ENCODE data around the gene FCHO2.

FCHO2 gene

DNA sequence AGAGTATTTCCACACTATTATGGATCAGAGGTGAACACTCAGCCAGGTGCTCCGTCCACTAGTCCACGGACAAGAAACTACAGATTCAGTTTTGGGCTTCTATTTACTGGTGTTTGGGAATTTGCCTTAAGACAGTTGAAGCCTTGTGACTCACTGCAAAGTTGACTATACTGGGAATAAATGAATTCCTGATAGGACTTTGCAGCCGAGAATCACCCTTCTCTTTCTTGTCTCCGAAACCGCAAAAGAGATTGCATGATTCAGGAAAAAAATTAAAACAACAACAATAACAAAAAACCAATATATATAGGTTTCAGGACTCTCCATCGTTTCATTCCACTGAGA lies 165.2 kb downstream of the FCHO2 start:
- TF ChIP-seq, protein P1, sequence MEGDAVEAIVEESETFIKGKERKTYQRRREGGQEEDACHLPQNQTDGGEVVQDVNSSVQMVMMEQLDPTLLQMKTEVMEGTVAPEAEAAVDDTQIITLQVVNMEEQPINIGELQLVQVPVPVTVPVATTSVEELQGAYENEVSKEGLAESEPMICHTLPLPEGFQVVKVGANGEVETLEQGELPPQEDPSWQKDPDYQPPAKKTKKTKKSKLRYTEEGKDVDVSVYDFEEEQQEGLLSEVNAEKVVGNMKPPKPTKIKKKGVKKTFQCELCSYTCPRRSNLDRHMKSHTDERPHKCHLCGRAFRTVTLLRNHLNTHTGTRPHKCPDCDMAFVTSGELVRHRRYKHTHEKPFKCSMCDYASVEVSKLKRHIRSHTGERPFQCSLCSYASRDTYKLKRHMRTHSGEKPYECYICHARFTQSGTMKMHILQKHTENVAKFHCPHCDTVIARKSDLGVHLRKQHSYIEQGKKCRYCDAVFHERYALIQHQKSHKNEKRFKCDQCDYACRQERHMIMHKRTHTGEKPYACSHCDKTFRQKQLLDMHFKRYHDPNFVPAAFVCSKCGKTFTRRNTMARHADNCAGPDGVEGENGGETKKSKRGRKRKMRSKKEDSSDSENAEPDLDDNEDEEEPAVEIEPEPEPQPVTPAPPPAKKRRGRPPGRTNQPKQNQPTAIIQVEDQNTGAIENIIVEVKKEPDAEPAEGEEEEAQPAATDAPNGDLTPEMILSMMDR (conservative IDR thresholded peaks at IDR 0.05; ENCODE audit: control insufficient read depth, insufficient read depth, low read depth, low read length) = no peak
- H3K4me3 ChIP-seq (ENCODE audit: control insufficient read depth, low read depth, low read length) = peak overlapping the region; percentile 70
- DNase-seq (ENCODE audit: low read depth) = peak; percentile 49

DNA sequence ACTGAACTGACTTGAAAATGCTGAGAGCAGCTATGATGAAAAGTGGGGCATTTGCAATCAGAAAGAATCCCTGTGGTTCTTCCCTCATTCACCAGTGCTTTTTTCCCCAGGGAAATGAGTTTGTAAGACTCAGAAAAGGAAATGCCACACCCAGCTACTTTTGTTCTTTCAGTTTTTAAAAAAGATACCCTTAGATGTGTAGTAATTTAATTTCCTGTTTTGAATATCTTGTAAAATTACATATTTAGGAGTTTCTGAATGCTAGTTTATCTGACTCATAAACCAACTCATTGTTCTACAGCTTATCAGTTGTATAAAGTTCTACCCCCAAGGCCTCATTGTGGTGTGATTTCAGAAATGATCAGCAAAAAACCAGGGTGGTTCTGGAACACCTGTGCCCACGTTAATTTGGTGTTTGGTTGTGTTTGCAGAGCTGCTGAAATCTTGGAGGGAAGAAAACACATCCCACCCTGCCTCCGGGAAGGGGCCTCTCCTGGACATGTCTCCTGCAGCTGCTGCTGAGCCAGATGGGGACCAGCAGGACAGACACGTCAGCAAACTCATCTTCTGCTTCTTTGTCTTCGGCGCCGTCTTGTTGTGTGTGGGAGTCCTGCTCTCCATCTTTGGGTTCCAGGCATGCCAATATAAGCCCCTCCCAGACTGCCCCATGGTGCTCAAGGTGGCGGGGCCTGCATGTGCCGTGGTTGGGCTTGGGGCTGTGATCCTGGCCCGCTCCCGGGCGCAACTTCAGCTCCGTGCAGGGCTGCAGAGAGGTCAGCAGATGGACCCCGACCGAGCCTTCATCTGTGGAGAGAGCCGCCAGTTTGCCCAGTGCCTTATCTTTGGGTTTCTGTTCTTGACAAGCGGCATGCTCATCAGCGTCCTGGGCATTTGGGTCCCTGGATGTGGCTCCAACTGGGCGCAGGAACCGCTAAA lies 167.3 kb downstream of the FCHO2 start:
- H3K4me3 ChIP-seq (ENCODE audit: control insufficient read depth, low read depth, low read length) = no peak overlapping the region
- peak; percentile 77 for DNase-seq (ENCODE audit: low read depth)
- TF ChIP-seq, protein P1 (conservative IDR thresholded peaks at IDR 0.05; ENCODE audit: control insufficient read depth, insufficient read depth, low read depth, low read length) = no peak

DNA sequence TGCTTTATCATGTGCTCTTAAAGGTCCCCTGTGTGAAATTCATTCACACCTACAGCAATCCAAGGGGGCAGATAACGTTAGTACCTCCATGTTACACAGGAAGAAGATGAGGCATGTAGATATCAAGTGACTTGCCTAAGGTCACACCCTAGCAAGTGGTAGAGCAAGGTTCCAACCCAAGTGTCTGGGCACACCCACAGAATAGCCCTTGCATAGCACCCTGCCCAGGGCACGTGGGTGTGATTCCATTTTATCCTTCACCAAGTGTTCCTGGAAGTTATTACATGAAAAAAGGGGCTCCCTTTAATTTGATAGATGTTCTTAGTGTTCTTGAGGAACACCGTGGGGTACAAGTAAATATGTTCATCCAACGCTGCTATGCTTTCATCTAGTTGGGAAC lies 169.4 kb downstream of the FCHO2 start:
- TF ChIP-seq, protein P1 (conservative IDR thresholded peaks at IDR 0.05; ENCODE audit: control insufficient read depth, insufficient read depth, low read depth, low read length) = no peak
- DNase-seq (ENCODE audit: low read depth) = no peak
- no peak overlapping the region for H3K4me3 ChIP-seq (ENCODE audit: control insufficient read depth, low read depth, low read length)

DNA sequence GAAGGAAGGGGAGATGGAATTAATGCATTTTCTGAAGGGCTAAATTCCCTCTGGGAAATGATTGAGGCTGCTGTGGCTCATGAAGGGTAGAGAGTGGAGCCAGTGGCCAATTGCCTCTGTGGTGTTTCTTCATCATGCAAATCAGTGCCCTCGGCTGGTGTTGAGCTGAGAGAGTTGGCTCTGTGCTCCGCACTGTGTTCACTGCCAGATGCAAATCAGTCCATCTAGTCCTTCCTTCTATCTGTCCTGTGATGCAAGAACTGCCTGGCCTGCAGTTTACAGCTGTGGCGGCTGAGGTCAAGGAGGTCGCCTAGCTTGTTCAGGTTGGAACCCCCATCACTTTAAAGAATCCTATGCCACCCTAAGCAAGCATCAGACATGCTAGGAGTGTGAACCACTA lies 170.5 kb downstream of the FCHO2 start:
- no peak overlapping the region for H3K4me3 ChIP-seq (ENCODE audit: control insufficient read depth, low read depth, low read length)
- TF ChIP-seq, protein P1 (conservative IDR thresholded peaks at IDR 0.05; ENCODE audit: control insufficient read depth, insufficient read depth, low read depth, low read length) = no peak
- DNase-seq (ENCODE audit: low read depth) = no peak

DNA sequence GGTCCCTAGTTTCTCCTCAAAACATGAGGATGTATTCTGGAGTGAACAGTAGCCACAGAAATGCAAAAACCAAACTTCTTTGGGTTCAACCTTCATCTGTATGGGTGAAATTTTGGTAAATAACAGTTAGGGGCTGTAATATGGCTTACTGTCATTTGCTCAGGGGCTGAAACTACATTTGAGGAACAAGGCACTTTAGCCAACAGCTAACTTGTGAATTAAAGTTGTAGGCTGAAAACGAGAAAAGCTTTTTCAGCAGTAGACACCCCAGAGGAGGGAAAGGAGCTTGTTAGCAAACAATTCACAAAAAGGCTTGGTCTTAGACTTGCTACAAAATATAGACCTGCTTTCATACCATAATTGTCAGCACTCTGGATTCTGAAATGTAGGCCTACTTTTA lies 171.1 kb downstream of the FCHO2 start:
- H3K4me3 ChIP-seq (ENCODE audit: control insufficient read depth, low read depth, low read length) = no peak overlapping the region
- DNase-seq (ENCODE audit: low read depth) = no peak
- TF ChIP-seq, protein P1 (conservative IDR thresholded peaks at IDR 0.05; ENCODE audit: control insufficient read depth, insufficient read depth, low read depth, low read length) = no peak

DNA sequence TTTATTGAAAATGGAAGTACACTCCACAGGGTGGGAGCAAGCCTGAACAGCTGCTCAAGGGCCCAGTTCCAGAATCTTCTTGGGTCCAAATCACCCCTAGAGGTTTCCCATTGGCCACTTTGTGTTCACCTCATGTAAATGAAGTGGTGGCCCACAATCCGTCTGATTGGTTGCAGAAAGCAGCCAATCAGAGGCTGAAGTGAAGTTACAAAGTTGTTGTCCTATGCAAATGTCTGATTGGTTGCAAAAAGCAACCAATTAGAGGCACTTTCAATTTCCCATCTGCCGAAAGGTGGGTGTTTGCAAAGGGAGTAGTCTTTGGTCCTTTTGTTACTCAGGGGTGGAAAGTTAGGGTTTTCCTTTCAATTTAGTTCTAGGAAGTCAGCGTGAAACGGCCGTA lies 173.3 kb downstream of the FCHO2 start:
- DNase-seq (ENCODE audit: low read depth) = peak; percentile 5
- no peak overlapping the region for H3K4me3 ChIP-seq (ENCODE audit: control insufficient read depth, low read depth, low read length)
- TF ChIP-seq, protein P1 (conservative IDR thresholded peaks at IDR 0.05; ENCODE audit: control insufficient read depth, insufficient read depth, low read depth, low read length) = no peak

Measured in fibroblast of mammary gland (primary cell).